ENCODE results near the gene TTC27. TPM values are rescaled to one million over a fixed set of nuclear protein-coding genes. Genes with fewer than 3 reads are reported as not detected.

TTC27 gene
- total and polyA plus RNA-seq, 8 donors: 9.9 to 26.9 (median 22.5) TPM

DNA sequence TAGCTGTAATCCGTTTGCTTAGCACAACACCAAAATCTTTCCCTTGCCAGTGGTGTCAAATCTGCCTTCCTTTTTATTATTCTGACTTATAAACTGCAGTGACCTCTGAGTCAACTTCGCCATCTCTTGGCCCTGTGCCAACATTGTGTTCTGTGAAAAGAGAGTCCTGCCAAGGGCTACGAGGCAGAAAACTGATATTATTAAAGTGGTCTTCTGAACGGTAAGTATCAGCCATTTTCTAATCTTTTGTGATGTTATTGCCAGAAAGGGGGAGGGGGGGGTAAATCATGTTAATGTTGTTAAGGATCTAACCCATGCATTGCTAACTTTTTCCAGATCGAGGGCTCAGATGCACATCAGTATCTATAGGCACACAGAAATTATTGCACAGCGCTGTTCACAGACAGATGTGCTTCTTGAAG, 197.5 kb downstream of the TTC27 start:
- Histone ChIP-seq H3K27ac (no peak overlapping the region), H3K27me3 (no peaks in the 10 kb centered on the region), H3K4me3 (no peak overlapping the region), H3K4me1 (peaks cover 0 to 5% of the 10 kb centered on the region in 2 donors), H3K9me3 (peaks cover 0 to 14% of the 10 kb centered on the region in 2 donors), H3K36me3 (no peaks in the 10 kb centered on the region)
- intact Hi-C loops (cut with DNase I): no loop called here
- DNase-seq: peak in 1 of 4 donors; percentile 32
- no peak for ATAC-seq
- no peak for TF ChIP-seq CTCF (IDR thresholded peaks at IDR 0.05)

DNA sequence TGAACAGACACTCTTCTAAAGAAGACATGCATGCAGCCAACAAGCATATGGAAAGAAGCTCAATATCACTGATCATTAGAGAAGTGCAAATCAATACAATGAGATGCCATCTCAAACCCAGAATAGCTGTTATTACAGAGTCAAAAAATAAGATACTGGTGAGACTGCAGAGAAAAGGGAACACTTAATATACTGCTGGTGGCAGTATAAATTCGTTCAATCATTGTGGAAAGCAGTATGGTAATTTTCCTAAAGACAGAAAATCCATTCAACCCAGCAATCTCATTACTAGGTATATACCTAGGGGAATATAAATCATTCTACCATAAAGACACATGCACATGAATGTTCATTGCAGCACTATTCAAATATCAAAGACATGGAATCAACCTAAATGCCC, 202.3 kb downstream of the TTC27 start:
- ATAC-seq: no peak
- no peak overlapping the region for H3K4me3 ChIP-seq
- H3K27me3 ChIP-seq: no peaks in the 10 kb centered on the region
- intact Hi-C loops (cut with DNase I): no loop called here
- no peaks in the 10 kb centered on the region for H3K36me3 ChIP-seq
- no peak for TF ChIP-seq CTCF (IDR thresholded peaks at IDR 0.05)
- DNase-seq: no peak
- H3K9me3 ChIP-seq: peaks cover 0 to 15% of the 10 kb centered on the region in 2 donors
- H3K4me1 ChIP-seq: no peaks in the 10 kb centered on the region
- no peak overlapping the region for H3K27ac ChIP-seq

GRCh38 chr2:32832821-32833220, 205.0 kb downstream of the TTC27 start:
- no peak overlapping the region for H3K27ac ChIP-seq
- TF ChIP-seq CTCF (IDR thresholded peaks at IDR 0.05): no peak
- H3K9me3 ChIP-seq: peaks cover 0 to 15% of the 10 kb centered on the region in 2 donors
- H3K36me3 ChIP-seq: no peaks in the 10 kb centered on the region
- intact Hi-C loops (cut with DNase I): no loop called here
- H3K4me1 ChIP-seq: no peaks in the 10 kb centered on the region
- ATAC-seq (no peak), DNase-seq (no peak)
- H3K4me3 ChIP-seq: no peak overlapping the region
- no peaks in the 10 kb centered on the region for H3K27me3 ChIP-seq

DNA sequence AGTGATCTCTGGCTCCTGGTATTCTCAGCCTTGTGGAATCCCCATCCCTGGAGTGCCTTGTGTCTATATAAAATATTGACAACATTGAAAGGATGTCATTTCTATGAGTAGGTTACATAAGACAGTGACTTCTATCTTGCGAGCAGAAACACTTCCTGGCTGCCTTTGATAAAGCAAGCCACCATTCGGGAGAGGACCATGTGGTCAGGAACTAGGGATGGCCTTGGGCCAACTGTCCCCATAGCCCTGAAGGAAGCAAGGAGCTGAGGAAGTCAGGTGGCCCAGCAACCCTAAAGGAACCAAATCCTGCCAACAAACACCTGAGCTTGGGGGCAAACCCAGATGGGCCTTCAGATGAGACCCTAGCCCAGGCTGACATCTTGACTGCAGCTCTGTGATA, 205.9 kb downstream of the TTC27 start:
- ATAC-seq: no peak
- intact Hi-C loops (cut with DNase I): no loop called here
- TF ChIP-seq CTCF (IDR thresholded peaks at IDR 0.05): no peak

DNA sequence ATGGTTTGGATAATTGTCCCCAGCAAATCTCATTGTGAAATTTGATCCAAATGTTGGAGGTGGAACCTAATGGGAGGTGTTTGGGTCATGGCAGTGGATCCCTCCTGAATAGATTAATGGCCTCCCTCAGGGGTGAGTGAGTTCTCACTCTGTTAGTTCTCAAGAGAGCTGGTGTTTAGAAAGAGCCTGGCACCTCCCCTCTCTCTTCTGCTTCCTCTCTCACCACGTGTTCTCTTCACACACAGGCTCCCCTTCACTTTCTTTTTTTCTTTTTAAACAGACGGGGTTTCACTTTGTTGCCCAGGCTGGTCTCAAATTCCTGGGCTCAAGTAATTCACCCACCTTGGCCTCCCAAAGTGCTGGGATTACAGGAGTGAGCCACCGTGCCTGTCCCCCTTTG, 207.3 kb downstream of the TTC27 start:
- TF ChIP-seq CTCF (IDR thresholded peaks at IDR 0.05): no peak
- Histone ChIP-seq H3K4me1 (no peaks in the 10 kb centered on the region), H3K27me3 (no peaks in the 10 kb centered on the region), H3K27ac (no peak overlapping the region), H3K9me3 (peaks cover 0 to 3% of the 10 kb centered on the region in 2 donors), H3K36me3 (no peaks in the 10 kb centered on the region), H3K4me3 (no peak overlapping the region)
- no peak for DNase-seq
- intact Hi-C loops (cut with DNase I): no loop called here
- ATAC-seq: no peak

More for the DNA sequence above, 205.9 kb downstream of the TTC27 start:
- Histone ChIP-seq H3K4me1 (no peaks in the 10 kb centered on the region), H3K36me3 (no peaks in the 10 kb centered on the region), H3K4me3 (no peak overlapping the region), H3K27me3 (no peaks in the 10 kb centered on the region), H3K27ac (no peak overlapping the region), H3K9me3 (peaks cover 0 to 8% of the 10 kb centered on the region in 2 donors)
- DNase-seq: no peak

Measured in left lung (tissue), 10 donors.